NB4 (cell line): ENCODE data around the gene CDKAL1.

Experiments
- DNase-seq: peaks from one replicate; pipeline ENCODE4 v3.0.0; 2010; ENCODE audit warnings: low read depth
- H3K4me3 ChIP-seq: one replicate; pipeline ENCODE4 v1.5.1; 2011; ENCODE audit warnings: mild to moderate bottlenecking, low read depth, low read length, moderate library complexity
- CTCF ChIP-seq: IDR thresholded peaks from one replicate; pipeline ENCODE4 v1.5.1; 2012; ENCODE audit warnings: low read depth, low read length
- MAX ChIP-seq: IDR thresholded peaks from 2 replicates; pipeline ENCODE4 v1.6.1; 2011; ENCODE audit warnings: low read depth, low read length
- MYC ChIP-seq: IDR thresholded peaks from 2 replicates; pipeline ENCODE4 v1.6.1; 2011; ENCODE audit warnings: low read depth, low read length
- POLR2A ChIP-seq: IDR thresholded peaks from 2 replicates; pipeline ENCODE4 v1.6.1; 2011; ENCODE audit warnings: mild to moderate bottlenecking; ENCODE audit not compliant: insufficient read length; ENCODE audit errors: extremely low read depth

Gene CDKAL1

GRCh38 chr6:20866935-20867703 lies 332.9 kb downstream of the CDKAL1 start:
- H3K4me3 ChIP-seq = no peak overlapping the region
- DNase-seq = no peak

GRCh38 chr6:20868397-20869096 lies 334.3 kb downstream of the CDKAL1 start:
- TF ChIP-seq MYC (no peak), CTCF (no peak), POLR2A (no peak), MAX (no peak)
- no peak for DNase-seq
- H3K4me3 ChIP-seq = no peak overlapping the region

More at GRCh38 chr6:20866935-20867703, 332.9 kb downstream of the CDKAL1 start:
- TF ChIP-seq CTCF (no peak), POLR2A (no peak), MAX (no peak), MYC (no peak)

GRCh38 chr6:20870021-20870420 lies 335.8 kb downstream of the CDKAL1 start:
- TF ChIP-seq POLR2A (no peak), MYC (no peak), MAX (no peak), CTCF (no peak)
- H3K4me3 ChIP-seq = no peak overlapping the region
- DNase-seq = no peak

GRCh38 chr6:20870493-20870892 lies 336.2 kb downstream of the CDKAL1 start:
- TF ChIP-seq MAX (no peak), CTCF (no peak), MYC (no peak), POLR2A (no peak)
- H3K4me3 ChIP-seq = no peak overlapping the region
- DNase-seq = no peak

- DNase-seq = no peak
- no peak overlapping the region for H3K4me3 ChIP-seq
- no peak for TF ChIP-seq MAX
- no peak for TF ChIP-seq MYC
- TF ChIP-seq CTCF = no peak
- TF ChIP-seq POLR2A = no peak
Measured at GRCh38 chr6:20873425-20874190, 339.4 kb downstream of the CDKAL1 start.
